ENCODE results near the gene CABP1.

DNA sequence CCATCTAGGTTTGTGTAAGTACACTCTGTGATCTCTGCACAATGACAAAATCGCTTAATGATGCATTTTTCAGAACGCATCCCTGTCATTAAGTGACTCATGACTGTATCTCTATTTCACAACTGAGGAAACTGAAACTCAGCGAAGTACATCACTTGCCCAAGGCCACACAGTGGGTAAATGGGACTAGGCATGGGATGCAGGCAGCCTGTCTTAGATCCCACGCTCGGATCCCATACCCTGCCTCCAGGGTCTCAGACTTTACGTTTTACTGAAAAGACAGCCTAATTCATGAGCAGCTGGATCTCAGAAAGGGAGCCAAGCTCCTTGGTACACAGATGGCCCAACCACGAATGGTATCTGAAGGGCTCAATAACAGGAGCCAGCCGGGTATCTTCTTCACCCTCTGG lies 44.1 kb downstream of the CABP1 start:
- TF ChIP-seq, protein P1, sequence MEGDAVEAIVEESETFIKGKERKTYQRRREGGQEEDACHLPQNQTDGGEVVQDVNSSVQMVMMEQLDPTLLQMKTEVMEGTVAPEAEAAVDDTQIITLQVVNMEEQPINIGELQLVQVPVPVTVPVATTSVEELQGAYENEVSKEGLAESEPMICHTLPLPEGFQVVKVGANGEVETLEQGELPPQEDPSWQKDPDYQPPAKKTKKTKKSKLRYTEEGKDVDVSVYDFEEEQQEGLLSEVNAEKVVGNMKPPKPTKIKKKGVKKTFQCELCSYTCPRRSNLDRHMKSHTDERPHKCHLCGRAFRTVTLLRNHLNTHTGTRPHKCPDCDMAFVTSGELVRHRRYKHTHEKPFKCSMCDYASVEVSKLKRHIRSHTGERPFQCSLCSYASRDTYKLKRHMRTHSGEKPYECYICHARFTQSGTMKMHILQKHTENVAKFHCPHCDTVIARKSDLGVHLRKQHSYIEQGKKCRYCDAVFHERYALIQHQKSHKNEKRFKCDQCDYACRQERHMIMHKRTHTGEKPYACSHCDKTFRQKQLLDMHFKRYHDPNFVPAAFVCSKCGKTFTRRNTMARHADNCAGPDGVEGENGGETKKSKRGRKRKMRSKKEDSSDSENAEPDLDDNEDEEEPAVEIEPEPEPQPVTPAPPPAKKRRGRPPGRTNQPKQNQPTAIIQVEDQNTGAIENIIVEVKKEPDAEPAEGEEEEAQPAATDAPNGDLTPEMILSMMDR (conservative IDR thresholded peaks at IDR 0.05; ENCODE audit: low read length), result no peak
- no peak for TF ChIP-seq EZH2phosphoT487 (IDR thresholded peaks at IDR 0.05; ENCODE audit: borderline replicate concordance)
